MM.1S (cell line): ENCODE data around the gene SEPTIN3.

Source experiments
- DNase-seq: peaks from one replicate; pipeline ENCODE4 v3.0.0-alpha.2; 2015
- H2AFZ ChIP-seq: fragments of 300-600 bp; sonication (generic); 2 replicates; pipeline ENCODE4 v1.6.0; 2016; ENCODE audit warnings: antibody characterized with exemption, low read length
- H3F3A ChIP-seq: fragments of 300-600 bp; sonication (generic); 2 replicates; pipeline ENCODE4 v1.6.1; 2016; ENCODE audit warnings: mild to moderate bottlenecking, antibody characterized with exemption, low read length, moderate library complexity, mixed read lengths; ENCODE audit not compliant: insufficient read depth
- H3K27ac ChIP-seq: fragments of 300-600 bp; sonication (generic); 2 replicates; pipeline ENCODE4 v1.5.1; 2016; ENCODE audit warnings: mild to moderate bottlenecking, low read length
- H3K27me3 ChIP-seq: fragments of 300-600 bp; sonication (generic); replicated peaks from 2 replicates; pipeline ENCODE4 v1.6.0; 2016; ENCODE audit warnings: low read length; ENCODE audit not compliant: insufficient read depth
- H3K36me3 ChIP-seq: fragments of 300-600 bp; sonication (generic); replicated peaks from 2 replicates; pipeline ENCODE4 v1.6.1; 2016; ENCODE audit warnings: mild to moderate bottlenecking, low read length, mixed read lengths; ENCODE audit not compliant: insufficient read depth
- H3K4me1 ChIP-seq: fragments of 300-600 bp; sonication (generic); 2 replicates; pipeline ENCODE4 v1.6.1; 2016; ENCODE audit warnings: low read length, mixed read lengths
- H3K4me2 ChIP-seq: fragments of 300-600 bp; sonication (generic); 2 replicates; pipeline ENCODE4 v1.6.0; 2016; ENCODE audit warnings: low read depth, low read length
- H3K4me3 ChIP-seq: fragments of 300-600 bp; sonication (generic); 2 replicates; pipeline ENCODE4 v1.5.1; 2016; ENCODE audit warnings: low read length, mixed read lengths
- H3K79me2 ChIP-seq: fragments of 300-600 bp; sonication (generic); 2 replicates; pipeline ENCODE4 v1.6.1; 2016; ENCODE audit warnings: mixed run types, low read length, mixed read lengths
- H3K9ac ChIP-seq: fragments of 300-600 bp; sonication (generic); 2 replicates; pipeline ENCODE4 v1.6.1; 2016; ENCODE audit warnings: low read length, mixed read lengths
- H3K9me2 ChIP-seq: fragments of 300-600 bp; sonication (generic); replicated peaks from 2 replicates; pipeline ENCODE4 v1.6.1; 2016; ENCODE audit warnings: mild to moderate bottlenecking, low read length, mixed read lengths; ENCODE audit not compliant: insufficient read depth
- H3K9me3 ChIP-seq: fragments of 300-600 bp; sonication (generic); replicated peaks from 2 replicates; pipeline ENCODE4 v1.6.1; 2016; ENCODE audit warnings: mild to moderate bottlenecking, low read length, mixed read lengths; ENCODE audit not compliant: insufficient read depth
- H4K20me1 ChIP-seq: fragments of 300-600 bp; sonication (generic); 2 replicates; pipeline ENCODE4 v1.6.1; 2016; ENCODE audit warnings: mild to moderate bottlenecking, low read length, moderate library complexity, mixed read lengths; ENCODE audit not compliant: insufficient read depth
- EZH2 ChIP-seq: fragments of 300-600 bp; sonication (generic); optimal IDR thresholded peaks from 2 replicates; pipeline ENCODE3; 2017; ENCODE audit warnings: low read depth, mild to moderate bottlenecking, antibody characterized with exemption, low read length, mixed read lengths
- EZH2phosphoT487 ChIP-seq: fragments of 300-600 bp; sonication (generic); IDR thresholded peaks from 2 replicates; pipeline ENCODE4 v1.6.1; 2018; ENCODE audit warnings: antibody characterized with exemption, low read length
- TF ChIP-seq, protein P1 (sequence below): fragments of 300-600 bp; sonication (generic); IDR thresholded peaks from 2 replicates; pipeline ENCODE4 v1.5.1; 2016; ENCODE audit warnings: antibody characterized with exemption, low read length, mixed read lengths

SEPTIN3 gene, protein sequence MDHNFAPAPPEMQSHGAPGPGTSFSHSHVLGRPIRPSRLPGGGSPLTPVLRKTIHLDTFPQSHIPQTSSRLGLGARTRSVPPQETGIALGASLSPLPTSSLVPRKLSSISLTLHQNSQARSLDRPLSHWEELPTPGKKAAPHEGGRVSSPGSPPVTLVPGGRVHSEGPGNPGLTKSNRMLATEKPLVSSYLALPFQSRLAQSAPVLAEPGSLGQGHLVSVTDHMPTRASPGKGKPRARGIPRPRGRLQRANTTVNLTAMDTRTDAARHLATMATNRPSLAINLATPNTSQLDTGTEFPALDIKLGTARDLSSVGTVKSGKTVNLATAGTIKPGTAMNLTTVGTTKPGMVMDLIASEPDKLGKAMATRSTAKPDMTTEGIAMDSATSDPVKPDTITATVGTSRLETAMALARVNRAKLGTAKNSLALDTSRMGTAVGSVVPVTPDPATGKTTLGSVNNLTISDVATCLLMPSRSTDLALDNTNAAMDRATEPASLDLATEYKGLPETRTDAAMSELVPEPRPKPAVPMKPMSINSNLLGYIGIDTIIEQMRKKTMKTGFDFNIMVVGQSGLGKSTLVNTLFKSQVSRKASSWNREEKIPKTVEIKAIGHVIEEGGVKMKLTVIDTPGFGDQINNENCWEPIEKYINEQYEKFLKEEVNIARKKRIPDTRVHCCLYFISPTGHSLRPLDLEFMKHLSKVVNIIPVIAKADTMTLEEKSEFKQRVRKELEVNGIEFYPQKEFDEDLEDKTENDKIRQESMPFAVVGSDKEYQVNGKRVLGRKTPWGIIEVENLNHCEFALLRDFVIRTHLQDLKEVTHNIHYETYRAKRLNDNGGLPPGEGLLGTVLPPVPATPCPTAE

DNA sequence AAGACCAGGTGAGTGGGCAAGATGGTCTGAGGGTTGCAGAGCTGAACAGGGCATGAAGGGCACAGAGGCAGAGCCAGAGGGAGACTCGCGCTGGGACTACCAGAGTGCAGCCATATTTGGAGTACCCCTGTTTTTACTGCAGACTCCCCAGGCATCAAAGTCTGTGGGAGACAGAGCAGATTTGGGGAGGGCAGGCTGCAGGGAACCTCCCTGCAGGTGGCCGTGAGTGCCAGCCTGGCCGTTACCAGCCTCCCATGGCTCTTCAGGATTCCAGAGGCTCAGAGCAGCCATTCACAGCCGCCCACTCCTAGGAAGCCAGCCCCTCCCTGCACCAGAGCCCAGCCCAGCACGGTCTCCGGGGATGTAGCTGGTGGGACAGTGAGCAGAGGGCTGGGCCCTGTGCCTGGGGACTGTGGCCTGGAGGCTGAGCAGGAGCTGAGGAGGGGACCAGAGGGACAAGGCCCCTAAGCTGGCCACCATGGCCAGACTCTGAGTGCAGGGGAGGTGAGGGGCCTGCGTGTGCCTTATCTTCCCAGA lies at the start of gene SEPTIN3:
TSS of gene SEPTIN3 (plus strand) at position 334 of the 537 bp plus-strand sequence. CDS start 2,050 bp downstream, outside the sequence.
- no peak for DNase-seq
- TF ChIP-seq EZH2phosphoT487 (no peak), EZH2 (no peak)
- TF ChIP-seq, protein P1, sequence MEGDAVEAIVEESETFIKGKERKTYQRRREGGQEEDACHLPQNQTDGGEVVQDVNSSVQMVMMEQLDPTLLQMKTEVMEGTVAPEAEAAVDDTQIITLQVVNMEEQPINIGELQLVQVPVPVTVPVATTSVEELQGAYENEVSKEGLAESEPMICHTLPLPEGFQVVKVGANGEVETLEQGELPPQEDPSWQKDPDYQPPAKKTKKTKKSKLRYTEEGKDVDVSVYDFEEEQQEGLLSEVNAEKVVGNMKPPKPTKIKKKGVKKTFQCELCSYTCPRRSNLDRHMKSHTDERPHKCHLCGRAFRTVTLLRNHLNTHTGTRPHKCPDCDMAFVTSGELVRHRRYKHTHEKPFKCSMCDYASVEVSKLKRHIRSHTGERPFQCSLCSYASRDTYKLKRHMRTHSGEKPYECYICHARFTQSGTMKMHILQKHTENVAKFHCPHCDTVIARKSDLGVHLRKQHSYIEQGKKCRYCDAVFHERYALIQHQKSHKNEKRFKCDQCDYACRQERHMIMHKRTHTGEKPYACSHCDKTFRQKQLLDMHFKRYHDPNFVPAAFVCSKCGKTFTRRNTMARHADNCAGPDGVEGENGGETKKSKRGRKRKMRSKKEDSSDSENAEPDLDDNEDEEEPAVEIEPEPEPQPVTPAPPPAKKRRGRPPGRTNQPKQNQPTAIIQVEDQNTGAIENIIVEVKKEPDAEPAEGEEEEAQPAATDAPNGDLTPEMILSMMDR = no peak
- no peak within 1 kb of the TSS for H3K9ac ChIP-seq

DNA sequence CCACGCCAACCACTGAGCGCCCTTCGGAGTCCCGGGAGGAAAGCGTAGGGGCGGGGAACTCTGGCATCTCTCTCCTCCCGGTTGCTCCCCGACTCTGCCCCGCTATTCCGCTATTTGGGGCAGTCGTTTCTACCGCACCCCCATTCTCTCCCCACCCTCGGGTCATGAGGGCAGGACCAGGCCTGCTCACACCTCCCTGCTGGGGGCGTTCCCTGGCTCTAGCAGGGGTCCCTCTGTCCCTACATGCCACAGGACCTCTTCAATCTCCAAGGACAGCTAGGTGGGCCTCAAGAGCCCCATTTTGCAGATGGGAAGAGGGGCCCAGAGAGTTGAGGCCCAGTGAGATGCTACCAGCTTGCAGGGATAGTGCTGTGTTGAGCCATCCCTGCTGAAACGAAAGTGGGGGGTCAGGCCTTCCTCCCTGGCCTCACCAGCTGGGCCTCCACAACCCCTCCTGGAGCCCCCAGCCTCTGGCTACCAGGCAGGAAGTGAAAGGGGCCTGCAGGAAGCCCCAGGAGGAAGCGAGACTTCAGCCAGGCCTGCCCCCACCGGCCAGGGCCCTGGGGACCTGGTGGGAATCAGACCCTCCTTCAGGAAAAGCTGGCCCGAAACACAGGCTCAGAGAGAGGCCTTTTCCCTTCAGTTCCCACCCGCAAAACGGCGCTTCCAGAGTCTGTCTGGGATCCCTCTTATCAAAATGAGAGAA lies 48.8 kb upstream of the SEPTIN3 start:
- H3F3A ChIP-seq = no peaks in the 10 kb centered on the region
- H3K9me2 ChIP-seq = no peaks in the 10 kb centered on the region
- H3K27ac ChIP-seq = no peak overlapping the region
- DNase-seq = no peak
- no peaks in the 10 kb centered on the region for H3K36me3 ChIP-seq
- H4K20me1 ChIP-seq = no peaks in the 10 kb centered on the region
- no peaks in the 10 kb centered on the region for H3K79me2 ChIP-seq
- no peaks in the 10 kb centered on the region for H3K9me3 ChIP-seq
- no peak overlapping the region for H3K4me3 ChIP-seq
- H3K9ac ChIP-seq = no peak overlapping the region
- peaks cover 35% of the 10 kb centered on the region for H3K27me3 ChIP-seq
- TF ChIP-seq EZH2 (no peak), EZH2phosphoT487 (no peak)
- TF ChIP-seq, protein P1 = no peak
- H3K4me1 ChIP-seq = peaks cover 11% of the 10 kb centered on the region; the same call in 1 of the 2 replicates
- H2AFZ ChIP-seq = no peak overlapping the region
- H3K4me2 ChIP-seq = no peak overlapping the region

More for the DNA sequence above, at the start of gene SEPTIN3:
- peaks cover 14% of the 10 kb centered on the region for H3K27me3 ChIP-seq
- no peak within 1 kb of the TSS for H2AFZ ChIP-seq
- no peaks in the 10 kb centered on the region for H3K36me3 ChIP-seq
- H4K20me1 ChIP-seq = no peaks in the 10 kb centered on the region
- H3K9me2 ChIP-seq = no peaks in the 10 kb centered on the region
- H3K4me2 ChIP-seq = no peak within 1 kb of the TSS
- no peaks in the 10 kb centered on the region for H3F3A ChIP-seq
- H3K79me2 ChIP-seq = no peaks in the 10 kb centered on the region
- H3K4me3 ChIP-seq = no peak within 1 kb of the TSS
- no peaks in the 10 kb centered on the region for H3K4me1 ChIP-seq
- no peaks in the 10 kb centered on the region for H3K9me3 ChIP-seq
- H3K27ac ChIP-seq = no peak within 1 kb of the TSS

DNA sequence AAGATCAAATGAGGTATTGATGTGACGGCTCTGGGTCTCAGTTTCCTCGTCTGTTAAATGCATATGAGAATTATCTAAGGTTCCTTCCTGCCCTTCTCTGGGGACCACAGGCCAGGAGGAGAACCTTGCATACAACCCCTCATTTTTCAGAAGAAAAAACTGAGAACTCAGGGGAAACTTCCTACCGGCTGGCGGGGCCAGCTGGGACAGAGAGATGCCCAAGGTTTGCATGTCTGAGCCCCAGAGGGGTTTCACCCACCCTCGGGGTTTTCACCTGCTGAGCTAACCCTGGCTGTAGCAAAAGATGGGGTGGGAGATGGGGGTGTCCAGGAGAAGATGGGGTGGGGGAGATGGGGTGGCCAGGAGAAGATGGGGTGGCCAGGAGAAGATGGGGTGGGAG lies 46.9 kb upstream of the SEPTIN3 start:
- Histone ChIP-seq H3K9ac (no peak overlapping the region), H4K20me1 (no peaks in the 10 kb centered on the region), H3F3A (no peaks in the 10 kb centered on the region), H3K9me3 (no peaks in the 10 kb centered on the region), H3K79me2 (no peaks in the 10 kb centered on the region), H3K4me3 (no peak overlapping the region), H3K9me2 (no peaks in the 10 kb centered on the region), H3K27me3 (peaks cover 36% of the 10 kb centered on the region), H3K36me3 (no peaks in the 10 kb centered on the region), H3K27ac (no peak overlapping the region), H2AFZ (no peak overlapping the region), H3K4me2 (no peak overlapping the region), H3K4me1 (peaks cover 11% of the 10 kb centered on the region; the same call in 1 of the 2 replicates)
- no peak for DNase-seq
- TF ChIP-seq, protein P1 = no peak
- TF ChIP-seq EZH2 (no peak), EZH2phosphoT487 (no peak)
